Astrocyte of the hippocampus (primary cell): ENCODE results near the gene RBMS1.
"Not testable (repeated sequence)": the region's sequence is repeated elsewhere in the genome, so short reads cannot be mapped to it uniquely, and the experiment has no call there.

ENCODE experiments used
- DNase-seq: peaks from one replicate; pipeline ENCODE4 v3.0.0; 2011; ENCODE audit warnings: low read depth, low spot score

The RBMS1 gene

GRCh38 chr2:160381425-160381951 is 112.1 kb downstream of the RBMS1 start:
- no peak for DNase-seq

- no peak for DNase-seq
Observed at GRCh38 chr2:160380611-160381010, 113.0 kb downstream of the RBMS1 start.

GRCh38 chr2:160380000-160380570 is 113.5 kb downstream of the RBMS1 start:
- no peak for DNase-seq

GRCh38 chr2:160379399-160379798 is 114.2 kb downstream of the RBMS1 start:
- DNase-seq = peak; percentile 74

GRCh38 chr2:160377204-160377995 is 116.2 kb downstream of the RBMS1 start:
- DNase-seq = no peak

GRCh38 chr2:160376576-160376975 is 117.0 kb downstream of the RBMS1 start:
- DNase-seq = no peak

- DNase-seq = no peak
Observed at GRCh38 chr2:160375802-160376469, 117.7 kb downstream of the RBMS1 start.

GRCh38 chr2:160375037-160375436 is 118.6 kb downstream of the RBMS1 start:
- no peak for DNase-seq

- no peak for DNase-seq
Observed at GRCh38 chr2:160373666-160374065, 119.9 kb downstream of the RBMS1 start.

GRCh38 chr2:160373263-160373662 is 120.3 kb downstream of the RBMS1 start:
- DNase-seq = no peak

- peak; percentile 71 for DNase-seq
Observed at GRCh38 chr2:160372585-160372984, 121.0 kb downstream of the RBMS1 start.

GRCh38 chr2:160372010-160372356 is 121.6 kb downstream of the RBMS1 start:
- DNase-seq = no peak

- no peak for DNase-seq
Observed at GRCh38 chr2:160371251-160372009, 122.2 kb downstream of the RBMS1 start.

GRCh38 chr2:160368988-160369930 is 124.3 kb downstream of the RBMS1 start:
- DNase-seq = peak; percentile 79

GRCh38 chr2:160367887-160368286 is 125.7 kb downstream of the RBMS1 start:
- peak; percentile 98 for DNase-seq

- DNase-seq = not testable (repeated sequence)
Observed at GRCh38 chr2:160367139-160367538, 126.5 kb downstream of the RBMS1 start.

- no peak for DNase-seq
Observed at GRCh38 chr2:160366474-160366873, 127.1 kb downstream of the RBMS1 start.

- DNase-seq = no peak
Observed at GRCh38 chr2:160365716-160366367, 127.8 kb downstream of the RBMS1 start.

GRCh38 chr2:160364364-160364763 is 129.2 kb downstream of the RBMS1 start:
- no peak for DNase-seq

GRCh38 chr2:160363961-160364360 is 129.6 kb downstream of the RBMS1 start:
- DNase-seq = no peak
